Stomach (tissue), 9 donors: ENCODE results near the gene EIF4EBP2. TPM values are rescaled to one million over a fixed set of nuclear protein-coding genes. Genes with fewer than 3 reads are reported as not detected.

Experiments used
- DNase-seq, 2 donors: peaks; one replicate each; pipeline versions ENCODE4 v3.0.0 to v3.0.0-alpha.2; 2013 to 2019
- H3K27ac ChIP-seq, 5 donors: fragments of 200-600 bp in 4 of 5; sonication (generic) in 4 of 5; one replicate each; pipeline ENCODE4 v1.5.1; 2013 to 2019; ENCODE audit warnings: mild to moderate bottlenecking in 1 of 5, moderate library complexity in 1 of 5
- H3K27me3 ChIP-seq, 3 donors: fragments of 200-600 bp; sonication (generic); one replicate each; pipeline ENCODE4 v1.5.1; 2017 to 2019; ENCODE audit warnings: mixed run types in 1 of 3
- H3K36me3 ChIP-seq, 4 donors: fragments of 200-600 bp; sonication (generic); 1 replicate in 3 of 4; 2 replicates in 1 of 4; pipeline ENCODE4 v1.5.1; 2016 to 2019
- H3K4me1 ChIP-seq, 4 donors: fragments of 200-600 bp; sonication (generic); one replicate each; pipeline ENCODE4 v1.5.1; 2016 to 2019
- H3K4me3 ChIP-seq, 4 donors: fragments of 200-600 bp; sonication (generic) in 3 of 4; one replicate each; pipeline ENCODE4 v1.5.1; 2016 to 2019; ENCODE audit warnings: mild to moderate bottlenecking in 1 of 4
- H3K9me3 ChIP-seq, 4 donors: fragments of 200-600 bp; sonication (generic); one replicate each; pipeline ENCODE4 v1.5.1; 2016 to 2019
- CTCF ChIP-seq, 7 experiments: fragments of 450-650 bp in 4 of 7; fragments of 200-600 bp in 3 of 7; sonication (generic) in 3 of 7; IDR thresholded peaks; one replicate each; pipeline ENCODE4 v1.5.1; 2016 to 2019; ENCODE audit warnings: antibody characterized with exemption in 7 of 7, control low read depth in 2 of 7, mild to moderate bottlenecking in 1 of 7
- EP300 ChIP-seq: sonication (generic); formaldehyde crosslinking; IDR thresholded peaks from one replicate; pipeline ENCODE4 v1.6.1; 2017; ENCODE audit warnings: antibody characterized with exemption
- POLR2A ChIP-seq, 4 donors: fragments of 450-650 bp; IDR thresholded peaks; one replicate each; pipeline ENCODE4 v1.6.1; 2016; ENCODE audit warnings: antibody characterized with exemption in 4 of 4, control low read depth in 2 of 4, mild to moderate bottlenecking in 1 of 4, moderate library complexity in 1 of 4
- POLR2AphosphoS5 ChIP-seq, 3 donors: sonication (generic); formaldehyde crosslinking; IDR thresholded peaks; one replicate each; pipeline ENCODE4 v1.6.1; 2016; ENCODE audit warnings: antibody characterized with exemption in 3 of 3
- WGBS, 5 donors: extraction: QIAGEN DNeasy Blood & Tissue Kit in 3 of 5; methylation state at CpG; one replicate each; pipeline versions ENCODE4 v1.1.5 to v1.1.7; 2013 to 2018; 5-methylcytosine and 5-hydroxymethylcytosine counted together
- intact Hi-C: fragments of 100-400 bp; cut with DNase I; formaldehyde crosslinking; loops from one replicate; pipeline ENCODE4 v1.15.1; 2023; ENCODE audit warnings: low total_unique reads
- polyA plus RNA-seq, 3 donors: library from polyadenylated mRNA; stranded (reverse); fragments of 200-250 nt; gene quantifications; one replicate each; pipeline ENCODE4 v1.2.3, GENCODE V29; 2013
- total RNA-seq, 5 donors: library from RNA; depleted of rRNA; stranded (reverse); fragments of >200 nt; gene quantifications; one replicate each; pipeline versions ENCODE4 v1.1.0 to v1.2.3, GENCODE V29; 2014 to 2016
- donor health status: healthy with polysubstance abuse.
- donor health status: Bipolar disorder and iron deficiency.
- donor health status: healthy.

Gene EIF4EBP2
- total and polyA plus RNA-seq, 8 donors, result 18.9 to 74.7 (median 47.3) TPM

DNA sequence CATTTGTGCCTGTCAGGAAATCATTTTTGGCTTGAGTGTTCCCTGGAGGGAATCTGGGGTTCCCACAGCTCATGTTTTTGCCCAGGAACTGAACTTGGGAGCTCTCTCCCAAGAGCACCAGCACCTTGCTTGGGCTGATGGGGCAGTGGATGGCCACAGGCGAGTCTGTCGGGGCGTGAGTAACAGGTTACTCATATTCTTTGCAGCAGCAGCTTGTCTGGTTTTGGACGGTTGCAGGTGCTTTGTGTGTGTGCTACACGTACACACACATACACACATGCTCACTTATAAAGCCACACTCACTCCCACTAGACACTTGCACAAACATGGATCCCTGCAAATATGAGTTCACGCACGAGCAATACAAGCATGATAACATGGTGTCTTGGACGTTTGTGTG, 71.7 kb downstream of the EIF4EBP2 start:
- WGBS, 5 donors, result 70 to 82% (median 75%) methylated on average over 8 of the region's 8 CpGs
- Histone ChIP-seq H3K4me1 (peaks cover 19 to 33% (median 29%) of the 10 kb centered on the region in 4 donors), H3K36me3 (no peaks in the 10 kb centered on the region), H3K27me3 (peaks cover 0 to 51% (median 17%) of the 10 kb centered on the region in 3 donors), H3K9me3 (no peaks in the 10 kb centered on the region), H3K4me3 (no peak overlapping the region), H3K27ac (no peak overlapping the region)
- intact Hi-C loops, result no loop called here
- no peak for TF ChIP-seq POLR2A (IDR thresholded peaks at IDR 0.05)
- no peak for TF ChIP-seq CTCF (IDR thresholded peaks at IDR 0.05)
- TF ChIP-seq EP300, result no peak
- no peak for TF ChIP-seq POLR2AphosphoS5 (IDR thresholded peaks at IDR 0.05)
- no peak for DNase-seq

- no peak overlapping the region for H3K4me3 ChIP-seq
- H3K4me1 ChIP-seq, result peaks cover 24 to 41% (median 34%) of the 10 kb centered on the region in 4 donors
- TF ChIP-seq POLR2AphosphoS5 (IDR thresholded peaks at IDR 0.05), result no peak
- no peak for TF ChIP-seq CTCF (IDR thresholded peaks at IDR 0.05)
- no peak for TF ChIP-seq POLR2A (IDR thresholded peaks at IDR 0.05)
- no peak for TF ChIP-seq EP300
- no peaks in the 10 kb centered on the region for H3K9me3 ChIP-seq
- peaks cover 0 to 51% (median 17%) of the 10 kb centered on the region in 3 donors for H3K27me3 ChIP-seq
- intact Hi-C loops, result no loop called here
- H3K27ac ChIP-seq, result no peak overlapping the region
- 60 to 71% (median 64%) methylated on average over 7 of the region's 7 CpGs for WGBS, 5 donors
- no peak for DNase-seq
- H3K36me3 ChIP-seq, result no peaks in the 10 kb centered on the region
These were observed 72.5 kb downstream of the EIF4EBP2 start for GRCh38 chr10:70476249-70477035.

- peak overlapping the region in 4 of 5 donors; percentile 73 to 91 (median 78) for H3K27ac ChIP-seq
These were observed 73.8 kb downstream of the EIF4EBP2 start for GRCh38 chr10:70477661-70478162.

More at GRCh38 chr10:70477661-70478162, 73.8 kb downstream of the EIF4EBP2 start:
- TF ChIP-seq EP300 (no peak), POLR2AphosphoS5 (IDR thresholded peaks at IDR 0.05) (peak in 2 of 3 donors; percentile 8 to 10)
- DNase-seq, result peak in 1 of 2 donors; percentile 84
- Histone ChIP-seq H3K4me3 (peak overlapping the region; percentile 60 to 66 (median 62)), H3K27me3 (peaks cover 0 to 39% (median 17%) of the 10 kb centered on the region in 3 donors), H3K4me1 (peaks cover 34 to 54% (median 46%) of the 10 kb centered on the region in 4 donors), H3K9me3 (no peaks in the 10 kb centered on the region), H3K36me3 (no peaks in the 10 kb centered on the region)
- WGBS, 5 donors, result 6 to 10% (median 8%) methylated on average over 22 to 27 of the region's 27 CpGs
- intact Hi-C loops, result no loop called here

Other genes starting within 250 kb of the EIF4EBP2 start
- gene SAR1A, start 233.6 kb upstream of the EIF4EBP2 start, total RNA-seq, result 100 to 1,000 TPM in 1 of 5 donors, 10 to 100 TPM in 3, 1 to 10 TPM in 1; 8.7 to 178 (median 48.0) TPM
- 10 to 100 TPM; 23.2 to 31.0 (median 30.0) TPM for gene SAR1A, start 233.6 kb upstream of the EIF4EBP2 start, polyA plus RNA-seq
- 100 to 1,000 TPM in 2 of 5 donors, 10 to 100 TPM in 3; 18.1 to 140 (median 93.9) TPM for gene PPA1, start 170.7 kb upstream of the EIF4EBP2 start, total RNA-seq
- gene PPA1, start 170.7 kb upstream of the EIF4EBP2 start, polyA plus RNA-seq, result 100 to 1,000 TPM; 152 to 217 (median 162) TPM
- gene NPFFR1, start 120.1 kb upstream of the EIF4EBP2 start, total RNA-seq, result under 1 TPM in 2 of 5 donors, not detected in 3; under 0.01 to 0.45 TPM
- under 1 TPM in 1 of 3 donors, not detected in 2; 0.05 TPM for gene NPFFR1, start 120.1 kb upstream of the EIF4EBP2 start, polyA plus RNA-seq
- gene LRRC20, start 21.5 kb upstream of the EIF4EBP2 start, total RNA-seq, result 10 to 100 TPM in 1 of 5 donors, 1 to 10 TPM in 3, under 1 TPM in 1; 0.29 to 47.8 (median 2.3) TPM
- 1 to 10 TPM; 3.3 to 6.1 (median 4.0) TPM for gene LRRC20, start 21.5 kb upstream of the EIF4EBP2 start, polyA plus RNA-seq
- gene NODAL, start 37.5 kb downstream of the EIF4EBP2 start, total RNA-seq, result not detected
- not detected for gene NODAL, start 37.5 kb downstream of the EIF4EBP2 start, polyA plus RNA-seq
- 10 to 100 TPM in 2 of 5 donors, 1 to 10 TPM in 3; 3.6 to 25.1 (median 8.1) TPM for gene PALD1, start 74.6 kb downstream of the EIF4EBP2 start, total RNA-seq
- gene PALD1, start 74.6 kb downstream of the EIF4EBP2 start, polyA plus RNA-seq, result 1 to 10 TPM; 2.4 to 3.0 (median 2.7) TPM
- 1 to 10 TPM in 3 of 5 donors, under 1 TPM in 1, not detected in 1; under 0.01 to 2.3 (median 1.4) TPM for gene PRF1, start 198.6 kb downstream of the EIF4EBP2 start, total RNA-seq
- 10 to 100 TPM in 1 of 3 donors, 1 to 10 TPM in 1, under 1 TPM in 1; 0.73 to 11.0 (median 1.4) TPM for gene PRF1, start 198.6 kb downstream of the EIF4EBP2 start, polyA plus RNA-seq